Lung (tissue), 12 donors: ENCODE data around the gene IL3. TPM values are rescaled to one million over a fixed set of nuclear protein-coding genes. Genes with fewer than 3 reads are reported as not detected.

Experiments
- ATAC-seq: fragments of 200-7000 bp; cut with Tn5 transposase; one replicate; pipeline ENCODE4 v1.9.1; 2020; ENCODE audit warnings: moderate number of reproducible peaks; ENCODE audit not compliant: insufficient read depth, low FRiP score
- DNase-seq, 3 donors: peaks; one replicate each; pipeline ENCODE4 v3.0.0-alpha.2; 2013 to 2017
- H3K27ac ChIP-seq, 2 donors: one replicate each; pipeline ENCODE4 v1.5.1; 2013; ENCODE audit warnings: mild to moderate bottlenecking in 2 of 2, moderate library complexity in 2 of 2, control low read depth in 1 of 2, inconsistent platforms in 1 of 2, low read depth in 1 of 2, low read length in 1 of 2
- H3K27me3 ChIP-seq, 3 donors: one replicate each; pipeline ENCODE4 v1.5.1; 2013; ENCODE audit warnings: low read length in 2 of 3; ENCODE audit not compliant: control insufficient read depth in 3 of 3, insufficient read depth in 3 of 3
- H3K36me3 ChIP-seq, 4 donors: one replicate each; pipeline ENCODE4 v1.5.1; 2013; ENCODE audit warnings: low read length in 4 of 4, mild to moderate bottlenecking in 1 of 4, moderate library complexity in 1 of 4; ENCODE audit not compliant: control insufficient read depth in 4 of 4, insufficient read depth in 4 of 4
- H3K4me1 ChIP-seq, 5 donors: one replicate each; pipeline ENCODE4 v1.5.1; 2013; ENCODE audit warnings: low read length in 5 of 5, mild to moderate bottlenecking in 2 of 5, moderate library complexity in 1 of 5; ENCODE audit not compliant: control insufficient read depth in 5 of 5, insufficient read depth in 5 of 5
- H3K4me3 ChIP-seq: one replicate; pipeline ENCODE4 v1.5.1; 2013; ENCODE audit warnings: mild to moderate bottlenecking, control low read depth, moderate library complexity
- H3K9ac ChIP-seq, 2 donors: one replicate each; pipeline ENCODE4 v1.5.1; 2013; ENCODE audit warnings: low read length in 2 of 2, control low read depth in 1 of 2; ENCODE audit not compliant: insufficient read depth in 1 of 2
- H3K9me3 ChIP-seq, 4 donors: one replicate each; pipeline ENCODE4 v1.5.1; 2013; ENCODE audit warnings: low read length in 3 of 4, mild to moderate bottlenecking in 1 of 4, moderate library complexity in 1 of 4; ENCODE audit not compliant: control insufficient read depth in 4 of 4, insufficient read depth in 3 of 4
- CTCF ChIP-seq: IDR thresholded peaks from 2 replicates; pipeline ENCODE4 v1.5.1; 2012; ENCODE audit warnings: mild to moderate bottlenecking; ENCODE audit errors: control extremely low read depth, extremely low read depth
- WGBS, 2 donors: extraction: QIAGEN DNeasy Blood & Tissue Kit; methylation state at CpG; one replicate each; pipeline ENCODE4 v1.1.7; 2013; 5-methylcytosine and 5-hydroxymethylcytosine counted together
- polyA plus RNA-seq, 2 donors: library from polyadenylated mRNA; stranded (reverse); fragments of 200-250 nt; gene quantifications; one replicate each; pipeline ENCODE4 v1.2.1, GENCODE V29; 2013
- total RNA-seq, 2 donors: library from RNA; depleted of rRNA in 1 of 2; stranded (reverse); fragments of >200 nt in 1 of 2; gene quantifications; one replicate each; pipeline ENCODE4 v1.2.1, GENCODE V29; 2014 to 2021
- donor health status: control.
- donor health status: control.
- donor health status: Bipolar disorder and iron deficiency.
- donor health status: healthy.
- donor health status: DM: yes; HTN: yes; CAD: no.

Gene IL3
- total and polyA plus RNA-seq, 4 donors: not detected

GRCh38 chr5:132098151-132098594 lies 37.7 kb downstream of the IL3 start:
- WGBS, 2 donors: 55 to 64% methylated on average over 5 of the region's 5 CpGs
- no peaks in the 10 kb centered on the region for H3K36me3 ChIP-seq
- no peaks in the 10 kb centered on the region for H3K9me3 ChIP-seq
- H3K27ac ChIP-seq: no peak overlapping the region
- no peak overlapping the region for H3K4me3 ChIP-seq
- TF ChIP-seq CTCF: no peak
- H3K4me1 ChIP-seq: peaks cover 0 to 9% (median 0%) of the 10 kb centered on the region in 5 donors
- ATAC-seq (no peak), DNase-seq (no peak)
- no peak overlapping the region for H3K9ac ChIP-seq
- H3K27me3 ChIP-seq: no peaks in the 10 kb centered on the region

- Histone ChIP-seq H3K4me1 (peaks cover 0 to 12% (median 2%) of the 10 kb centered on the region in 5 donors), H3K27me3 (no peaks in the 10 kb centered on the region), H3K9me3 (no peaks in the 10 kb centered on the region), H3K9ac (no peak overlapping the region), H3K4me3 (no peak overlapping the region), H3K36me3 (no peaks in the 10 kb centered on the region), H3K27ac (no peak overlapping the region)
- no peak for TF ChIP-seq CTCF
- ATAC-seq: no peak
- no peak for DNase-seq
Observed at GRCh38 chr5:132098621-132099020, 38.2 kb downstream of the IL3 start.

- DNase-seq (no peak), ATAC-seq (no peak)
- no peaks in the 10 kb centered on the region for H3K9me3 ChIP-seq
- no peak for TF ChIP-seq CTCF
- no peak overlapping the region for H3K27ac ChIP-seq
- no peaks in the 10 kb centered on the region for H3K36me3 ChIP-seq
- H3K4me3 ChIP-seq: no peak overlapping the region
- no peak overlapping the region for H3K9ac ChIP-seq
- 69 to 76% methylated on average over 5 of the region's 5 CpGs for WGBS, 2 donors
- no peaks in the 10 kb centered on the region for H3K27me3 ChIP-seq
- H3K4me1 ChIP-seq: peaks cover 0 to 17% (median 5%) of the 10 kb centered on the region in 5 donors
Observed at GRCh38 chr5:132099076-132099748, 38.8 kb downstream of the IL3 start.

GRCh38 chr5:132099905-132100304 lies 39.5 kb downstream of the IL3 start:
- Histone ChIP-seq H3K36me3 (no peaks in the 10 kb centered on the region), H3K9ac (no peak overlapping the region), H3K27ac (no peak overlapping the region), H3K4me1 (peaks cover 0 to 20% (median 5%) of the 10 kb centered on the region in 5 donors), H3K9me3 (no peaks in the 10 kb centered on the region), H3K27me3 (no peaks in the 10 kb centered on the region), H3K4me3 (no peak overlapping the region)
- no peak for TF ChIP-seq CTCF
- 78 to 89% methylated on average over 3 of the region's 3 CpGs for WGBS, 2 donors
- ATAC-seq: no peak
- no peak for DNase-seq
